Esophagus squamous epithelium (tissue), 4 donors: Measurements from ENCODE around the gene CCL21.

Source experiments
- CTCF ChIP-seq, 6 experiments: fragments of 450-650 bp in 4 of 6; fragments of 200-600 bp in 2 of 6; sonication (generic) in 2 of 6; IDR thresholded peaks; one replicate each; pipeline ENCODE4 v1.5.1; 2016 to 2019; ENCODE audit warnings: antibody characterized with exemption in 6 of 6, mild to moderate bottlenecking in 4 of 6, moderate library complexity in 4 of 6
- POLR2A ChIP-seq, 4 donors: fragments of 450-650 bp; IDR thresholded peaks; one replicate each; pipeline ENCODE4 v1.6.1; 2017; ENCODE audit warnings: antibody characterized with exemption in 4 of 4, mild to moderate bottlenecking in 4 of 4, moderate library complexity in 3 of 4

DNA sequence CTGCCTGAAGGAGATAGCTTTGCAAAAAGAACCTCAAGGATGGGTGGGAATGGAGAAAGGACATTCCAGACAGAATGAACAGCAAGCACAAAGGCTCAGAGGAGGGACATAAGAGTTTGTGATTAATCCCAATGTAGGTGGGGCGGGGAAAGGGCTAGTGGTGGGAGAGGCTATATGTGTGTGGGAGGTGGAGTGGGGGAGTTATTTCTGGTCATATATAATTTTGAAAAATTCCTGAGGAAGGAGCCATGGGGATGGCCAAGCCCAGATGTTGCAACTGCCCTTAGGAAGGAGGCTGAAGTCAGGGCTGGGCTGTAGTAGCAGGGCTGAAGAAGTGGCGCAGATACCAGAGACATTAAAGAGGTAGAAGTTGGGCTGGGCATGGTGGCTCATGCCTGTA, 34.1 kb downstream of the CCL21 start:
- TF ChIP-seq CTCF (IDR thresholded peaks at IDR 0.05), result no peak
- TF ChIP-seq POLR2A (IDR thresholded peaks at IDR 0.05), result no peak
